HG03095 (cell line): ENCODE measurements around the gene XPO5.
"Not testable (repeated sequence)": the region's sequence is repeated elsewhere in the genome, so short reads cannot be mapped to it uniquely, and the experiment has no call there.

Source experiments
- ATAC-seq: cut with Tn5 transposase; IDR thresholded peaks from one replicate; pipeline ENCODE4 v1.9.1; 2021; ENCODE audit warnings: moderate library complexity; ENCODE audit not compliant: unreplicated experiment

The XPO5 gene

GRCh38 chr6:43584892-43585570, 9.2 kb upstream of the XPO5 start:
- no peak for ATAC-seq

- no peak for ATAC-seq
Measured at GRCh38 chr6:43582911-43583310, 7.1 kb upstream of the XPO5 start.

- ATAC-seq, result no peak
Measured at GRCh38 chr6:43579171-43579570, 3.3 kb upstream of the XPO5 start.

- no peak for ATAC-seq
Measured at GRCh38 chr6:43578748-43579147, 2.9 kb upstream of the XPO5 start.

GRCh38 chr6:43575105-43575771, 600 bp downstream of the XPO5 start:
- ATAC-seq, result peak; percentile 3

GRCh38 chr6:43572015-43572414, 3.8 kb downstream of the XPO5 start:
- ATAC-seq, result no peak

GRCh38 chr6:43570876-43571441, 4.9 kb downstream of the XPO5 start:
- ATAC-seq, result no peak

GRCh38 chr6:43559328-43559727, 16.5 kb downstream of the XPO5 start:
- no peak for ATAC-seq

GRCh38 chr6:43557620-43558019, 18.2 kb downstream of the XPO5 start:
- ATAC-seq, result not testable (repeated sequence)

- ATAC-seq, result no peak
Measured at GRCh38 chr6:43547222-43547621, 28.6 kb downstream of the XPO5 start.

- ATAC-seq, result no peak
Measured at GRCh38 chr6:43544461-43544860, 31.4 kb downstream of the XPO5 start.

GRCh38 chr6:43541774-43542471, 33.9 kb downstream of the XPO5 start:
- no peak for ATAC-seq

GRCh38 chr6:43540507-43540906, 35.3 kb downstream of the XPO5 start:
- ATAC-seq, result no peak

GRCh38 chr6:43539409-43539808, 36.4 kb downstream of the XPO5 start:
- not testable (repeated sequence) for ATAC-seq

- not testable (repeated sequence) for ATAC-seq
Measured at GRCh38 chr6:43538986-43539385, 36.9 kb downstream of the XPO5 start.

GRCh38 chr6:43532201-43532600, 43.6 kb downstream of the XPO5 start:
- ATAC-seq, result no peak

GRCh38 chr6:43524483-43524961, 51.3 kb downstream of the XPO5 start:
- no peak for ATAC-seq

GRCh38 chr6:43523284-43523683, 52.6 kb downstream of the XPO5 start:
- no peak for ATAC-seq

- ATAC-seq, result no peak
Measured at GRCh38 chr6:43522547-43523261, 53.1 kb downstream of the XPO5 start.

GRCh38 chr6:43521836-43522235, 54.0 kb downstream of the XPO5 start:
- no peak for ATAC-seq

- no peak for ATAC-seq
Measured at GRCh38 chr6:43520097-43520496, 55.7 kb downstream of the XPO5 start.
